HUES6 (cell line): ENCODE results near the gene MRGPRD.

Experiments used
- H3K27ac ChIP-seq: 2 replicates; pipeline ENCODE4 v1.7.0; 2013; ENCODE audit warnings: low read depth, mild to moderate bottlenecking, low read length, inconsistent platforms
- H3K27me3 ChIP-seq: 2 replicates; pipeline ENCODE4 v1.6.1; 2013; ENCODE audit warnings: low read length; ENCODE audit not compliant: control insufficient read depth, insufficient read depth
- H3K36me3 ChIP-seq: 2 replicates; pipeline ENCODE4 v1.6.1; 2013; ENCODE audit warnings: low read length; ENCODE audit not compliant: control insufficient read depth, insufficient read depth
- H3K4me1 ChIP-seq: 2 replicates; pipeline ENCODE4 v1.6.1; 2013; ENCODE audit warnings: low read length; ENCODE audit not compliant: control insufficient read depth, insufficient read depth
- H3K4me3 ChIP-seq: 2 replicates; pipeline ENCODE4 v1.5.1; 2013; ENCODE audit warnings: low read depth, low read length
- H3K9ac ChIP-seq: one replicate; pipeline ENCODE4 v1.6.1; 2013; ENCODE audit warnings: mild to moderate bottlenecking, low read length
- H3K9me3 ChIP-seq: 2 replicates; pipeline ENCODE4 v1.6.1; 2013; ENCODE audit warnings: low read depth, low read length; ENCODE audit not compliant: control insufficient read depth, insufficient read depth

MRGPRD gene

GRCh38 chr11:68934666-68935065 is 46.1 kb downstream of the MRGPRD start:
- Histone ChIP-seq H3K4me3 (no peak overlapping the region), H3K9ac (no peak overlapping the region), H3K36me3 (peaks cover 84% of the 10 kb centered on the region), H3K9me3 (no peaks in the 10 kb centered on the region), H3K4me1 (no peaks in the 10 kb centered on the region), H3K27ac (no peak overlapping the region), H3K27me3 (no peaks in the 10 kb centered on the region)

GRCh38 chr11:68934321-68934645 is 46.5 kb downstream of the MRGPRD start:
- H3K4me1 ChIP-seq: no peaks in the 10 kb centered on the region
- H3K27ac ChIP-seq: no peak overlapping the region
- no peaks in the 10 kb centered on the region for H3K27me3 ChIP-seq
- H3K36me3 ChIP-seq: peaks cover 86% of the 10 kb centered on the region
- no peak overlapping the region for H3K4me3 ChIP-seq
- no peak overlapping the region for H3K9ac ChIP-seq
- no peaks in the 10 kb centered on the region for H3K9me3 ChIP-seq

- peaks cover 85% of the 10 kb centered on the region for H3K36me3 ChIP-seq
- H3K9me3 ChIP-seq: no peaks in the 10 kb centered on the region
- no peak overlapping the region for H3K4me3 ChIP-seq
- H3K9ac ChIP-seq: no peak overlapping the region
- no peaks in the 10 kb centered on the region for H3K4me1 ChIP-seq
- no peaks in the 10 kb centered on the region for H3K27me3 ChIP-seq
- H3K27ac ChIP-seq: no peak overlapping the region
These were observed 47.0 kb downstream of the MRGPRD start for GRCh38 chr11:68933605-68934320.

GRCh38 chr11:68932933-68933577 is 47.7 kb downstream of the MRGPRD start:
- Histone ChIP-seq H3K4me1 (no peaks in the 10 kb centered on the region), H3K27me3 (no peaks in the 10 kb centered on the region), H3K4me3 (no peak overlapping the region), H3K27ac (no peak overlapping the region), H3K9ac (no peak overlapping the region), H3K36me3 (peaks cover 86% of the 10 kb centered on the region), H3K9me3 (no peaks in the 10 kb centered on the region)

- H3K27ac ChIP-seq: no peak overlapping the region
- H3K9me3 ChIP-seq: no peaks in the 10 kb centered on the region
- peaks cover 86% of the 10 kb centered on the region for H3K36me3 ChIP-seq
- no peak overlapping the region for H3K4me3 ChIP-seq
- H3K9ac ChIP-seq: no peak overlapping the region
- H3K27me3 ChIP-seq: no peaks in the 10 kb centered on the region
- H3K4me1 ChIP-seq: no peaks in the 10 kb centered on the region
These were observed 48.4 kb downstream of the MRGPRD start for GRCh38 chr11:68932358-68932757.

GRCh38 chr11:68931911-68932310 is 48.9 kb downstream of the MRGPRD start:
- H3K9ac ChIP-seq: no peak overlapping the region
- peaks cover 86% of the 10 kb centered on the region for H3K36me3 ChIP-seq
- H3K27ac ChIP-seq: no peak overlapping the region
- no peaks in the 10 kb centered on the region for H3K4me1 ChIP-seq
- H3K27me3 ChIP-seq: no peaks in the 10 kb centered on the region
- H3K4me3 ChIP-seq: no peak overlapping the region
- H3K9me3 ChIP-seq: no peaks in the 10 kb centered on the region

GRCh38 chr11:68930991-68931855 is 49.6 kb downstream of the MRGPRD start:
- Histone ChIP-seq H3K27ac (no peak overlapping the region), H3K9me3 (no peaks in the 10 kb centered on the region), H3K27me3 (no peaks in the 10 kb centered on the region), H3K4me1 (no peaks in the 10 kb centered on the region), H3K9ac (no peak overlapping the region), H3K36me3 (peaks cover 85% of the 10 kb centered on the region), H3K4me3 (no peak overlapping the region)
